CD4-positive, alpha-beta memory T cell (primary cell): ENCODE data around the gene CFAP100. TPM values are rescaled to one million over a fixed set of nuclear protein-coding genes. Genes with fewer than 3 reads are reported as not detected.

Source experiments
- CTCF ChIA-PET: fragments of 350-600 bp; sonication (Branson Sonifier 250); formaldehyde crosslinking; loops from one replicate; lab custom pipeline; 2021; ENCODE audit warnings: inconsistent platforms; ENCODE audit not compliant: partially characterized antibody; lab: Charles Lee
- POLR2A ChIA-PET: fragments of 350-600 bp; sonication (Branson Sonifier 250); formaldehyde crosslinking; loops from one replicate; lab custom pipeline; 2021; ENCODE audit not compliant: partially characterized antibody; lab: Charles Lee
- DNase-seq, 5 donors: peaks; one replicate each; pipeline versions ENCODE4 v3.0.0 to v3.0.0-alpha.2; 2020 to 2022; ENCODE audit warnings: mixed read lengths in 1 of 5
- H3K27ac ChIP-seq: one replicate; pipeline ENCODE4 v1.7.0; 2013; ENCODE audit warnings: low read depth, low read length
- H3K27me3 ChIP-seq: 2 replicates; pipeline ENCODE4 v1.7.0; 2013; ENCODE audit warnings: mild to moderate bottlenecking, low read length, moderate library complexity; ENCODE audit not compliant: insufficient read depth
- H3K36me3 ChIP-seq: 2 replicates; pipeline ENCODE4 v1.7.0; 2013; ENCODE audit warnings: mild to moderate bottlenecking, low read length, moderate library complexity; ENCODE audit not compliant: insufficient read depth
- H3K4me1 ChIP-seq: 2 replicates; pipeline ENCODE4 v1.7.0; 2013; ENCODE audit warnings: mild to moderate bottlenecking, low read length, moderate library complexity; ENCODE audit not compliant: insufficient read depth
- H3K4me3 ChIP-seq, 2 donors: one replicate each; pipeline ENCODE4 v1.7.0; 2013; ENCODE audit warnings: low read length in 2 of 2, mild to moderate bottlenecking in 1 of 2
- H3K9me3 ChIP-seq, 2 donors: one replicate each; pipeline ENCODE4 v1.7.0; 2013; ENCODE audit warnings: low read length in 2 of 2, control low read depth in 1 of 2; ENCODE audit not compliant: control insufficient read depth in 1 of 2
- H3K27ac Mint-ChIP-seq, 7 donors: one replicate each; pipeline ENCODE4 v1.8.0; 2020 to 2021; ENCODE audit warnings: mixed read lengths in 7 of 7, mild to moderate bottlenecking in 6 of 7, inconsistent platforms in 3 of 7, moderate library complexity in 3 of 7
- H3K27me3 Mint-ChIP-seq, 2 donors: one replicate each; pipeline ENCODE4 v1.8.0; 2020 to 2021; ENCODE audit warnings: mixed read lengths in 2 of 2
- H3K36me3 Mint-ChIP-seq, 2 donors: one replicate each; pipeline ENCODE4 v1.8.0; 2020 to 2021; ENCODE audit warnings: mixed read lengths in 2 of 2, inconsistent platforms in 1 of 2, mild to moderate bottlenecking in 1 of 2
- H3K4me1 Mint-ChIP-seq, 4 donors: one replicate each; pipeline ENCODE4 v1.8.0; 2020 to 2021; ENCODE audit warnings: mixed read lengths in 4 of 4, mild to moderate bottlenecking in 1 of 4
- H3K4me3 Mint-ChIP-seq, 8 donors: one replicate each; pipeline ENCODE4 v1.8.0; 2020 to 2021; ENCODE audit warnings: mixed read lengths in 8 of 8, mild to moderate bottlenecking in 7 of 8, moderate library complexity in 6 of 8, inconsistent platforms in 3 of 8
- H3K9me3 Mint-ChIP-seq, 8 donors: one replicate each; pipeline ENCODE4 v1.8.0; 2020 to 2021; ENCODE audit warnings: mixed read lengths in 8 of 8, mild to moderate bottlenecking in 5 of 8, inconsistent platforms in 3 of 8, moderate library complexity in 1 of 8
- intact Hi-C: fragments of 100-400 bp; cut with micrococcal nuclease; formaldehyde crosslinking; loops from one replicate; pipeline ENCODE4 v1.15.1; 2023
- polyA plus RNA-seq, 2 donors: library from polyadenylated mRNA; unstranded; fragments of 300-500 nt; fragmentation: Illumina TruSeq; gene quantifications; one replicate each; pipeline ENCODE4 v1.2.3, GENCODE V29; 2021
- total RNA-seq, 2 experiments: library from RNA; stranded (reverse); gene quantifications; one replicate each; pipeline ENCODE4 v1.2.3, GENCODE V29; 2021

CFAP100 gene
- total and polyA plus RNA-seq, 4 experiments from 2014 or later = not detected

- H3K4me3 Mint-ChIP-seq = no peak overlapping the region
- no peak overlapping the region for H3K4me3 ChIP-seq
- peaks cover 0 to 3% (median 0%) of the 10 kb centered on the region in 4 donors for H3K4me1 Mint-ChIP-seq
- peaks cover 4% of the 10 kb centered on the region for H3K36me3 ChIP-seq
- H3K4me1 ChIP-seq = no peaks in the 10 kb centered on the region
- H3K9me3 Mint-ChIP-seq = no peaks in the 10 kb centered on the region
- H3K27me3 ChIP-seq = no peaks in the 10 kb centered on the region
- DNase-seq = no peak
- CTCF ChIA-PET = no interaction called here
- no peaks in the 10 kb centered on the region for H3K27me3 Mint-ChIP-seq
- peaks cover 11 to 59% of the 10 kb centered on the region in 2 donors for H3K36me3 Mint-ChIP-seq
- H3K9me3 ChIP-seq = no peaks in the 10 kb centered on the region
- no peak overlapping the region for H3K27ac ChIP-seq
- H3K27ac Mint-ChIP-seq = peak overlapping the region in 1 of 7 donors; percentile 31
- POLR2A ChIA-PET = no interaction called here
- intact Hi-C loops = no loop called here
Observed at GRCh38 chr3:126445506-126445905, 50.8 kb downstream of the CFAP100 start.

- H3K36me3 ChIP-seq = peaks cover 6% of the 10 kb centered on the region
- intact Hi-C loops = no loop called here
- POLR2A ChIA-PET = no interaction called here
- H3K27me3 Mint-ChIP-seq = no peaks in the 10 kb centered on the region
- no peak overlapping the region for H3K4me3 Mint-ChIP-seq
- H3K27ac ChIP-seq = no peak overlapping the region
- H3K4me3 ChIP-seq = no peak overlapping the region
- DNase-seq = no peak
- H3K27ac Mint-ChIP-seq = peak overlapping the region in 1 of 7 donors; percentile 3
- peaks cover 0 to 3% (median 0%) of the 10 kb centered on the region in 4 donors for H3K4me1 Mint-ChIP-seq
- no peaks in the 10 kb centered on the region for H3K4me1 ChIP-seq
- H3K9me3 ChIP-seq = no peaks in the 10 kb centered on the region
- peaks cover 12 to 59% of the 10 kb centered on the region in 2 donors for H3K36me3 Mint-ChIP-seq
- H3K9me3 Mint-ChIP-seq = no peaks in the 10 kb centered on the region
- no peaks in the 10 kb centered on the region for H3K27me3 ChIP-seq
- CTCF ChIA-PET = no interaction called here
Observed at GRCh38 chr3:126446301-126446700, 51.6 kb downstream of the CFAP100 start.

GRCh38 chr3:126446791-126447190 lies 52.1 kb downstream of the CFAP100 start:
- Mint-ChIP-seq H3K36me3 (peaks cover 15 to 63% of the 10 kb centered on the region in 2 donors), H3K4me3 (no peak overlapping the region), H3K4me1 (peaks cover 0 to 3% (median 0%) of the 10 kb centered on the region in 4 donors), H3K27me3 (no peaks in the 10 kb centered on the region), H3K9me3 (no peaks in the 10 kb centered on the region), H3K27ac (peak overlapping the region in 2 of 7 donors; percentile 46 to 62)
- no peaks in the 10 kb centered on the region for H3K4me1 ChIP-seq
- no peaks in the 10 kb centered on the region for H3K9me3 ChIP-seq
- DNase-seq = no peak
- H3K27ac ChIP-seq = no peak overlapping the region
- ChIA-PET POLR2A (interaction anchor here (1.0 kb wide), 1 partner anchor 28 kb away, joined by 3 read pairs; no protein-coding TSS in a partner anchor), CTCF (no interaction called here)
- intact Hi-C loops = no loop called here
- no peak overlapping the region for H3K4me3 ChIP-seq
- no peaks in the 10 kb centered on the region for H3K27me3 ChIP-seq
- H3K36me3 ChIP-seq = peaks cover 10% of the 10 kb centered on the region

- Histone ChIP-seq H3K9me3 (no peaks in the 10 kb centered on the region), H3K36me3 (peaks cover 17% of the 10 kb centered on the region), H3K27me3 (no peaks in the 10 kb centered on the region), H3K4me1 (no peaks in the 10 kb centered on the region), H3K4me3 (no peak overlapping the region), H3K27ac (no peak overlapping the region)
- intact Hi-C loops = no loop called here
- DNase-seq = no peak
- Mint-ChIP-seq H3K9me3 (no peaks in the 10 kb centered on the region), H3K4me1 (peaks cover 0 to 3% (median 0%) of the 10 kb centered on the region in 4 donors), H3K27me3 (no peaks in the 10 kb centered on the region), H3K36me3 (peaks cover 19 to 64% of the 10 kb centered on the region in 2 donors), H3K4me3 (no peak overlapping the region), H3K27ac (peak overlapping the region in 2 of 7 donors; percentile 51 to 60)
- POLR2A ChIA-PET = interaction anchor here (1.0 kb wide), 1 partner anchor 27 kb away, joined by 3 read pairs; no protein-coding TSS in a partner anchor
- CTCF ChIA-PET = no interaction called here
Observed at GRCh38 chr3:126447456-126448106, 52.9 kb downstream of the CFAP100 start.

GRCh38 chr3:126448136-126448892 lies 53.6 kb downstream of the CFAP100 start:
- peaks cover 0 to 3% (median 0%) of the 10 kb centered on the region in 4 donors for H3K4me1 Mint-ChIP-seq
- H3K27ac Mint-ChIP-seq = no peak overlapping the region
- Histone ChIP-seq H3K27ac (no peak overlapping the region), H3K4me3 (no peak overlapping the region), H3K27me3 (no peaks in the 10 kb centered on the region), H3K4me1 (no peaks in the 10 kb centered on the region), H3K36me3 (peaks cover 25% of the 10 kb centered on the region), H3K9me3 (no peaks in the 10 kb centered on the region)
- H3K36me3 Mint-ChIP-seq = peaks cover 22 to 66% of the 10 kb centered on the region in 2 donors
- ChIA-PET POLR2A (no interaction called here), CTCF (no interaction called here)
- no peak for DNase-seq
- no peaks in the 10 kb centered on the region for H3K27me3 Mint-ChIP-seq
- H3K9me3 Mint-ChIP-seq = no peaks in the 10 kb centered on the region
- intact Hi-C loops = no loop called here
- no peak overlapping the region for H3K4me3 Mint-ChIP-seq

- no peaks in the 10 kb centered on the region for H3K27me3 ChIP-seq
- intact Hi-C loops = no loop called here
- Mint-ChIP-seq H3K36me3 (peaks cover 22 to 66% of the 10 kb centered on the region in 2 donors), H3K4me1 (peaks cover 0 to 3% (median 0%) of the 10 kb centered on the region in 4 donors), H3K9me3 (no peaks in the 10 kb centered on the region), H3K4me3 (no peak overlapping the region), H3K27me3 (no peaks in the 10 kb centered on the region), H3K27ac (no peak overlapping the region)
- H3K4me1 ChIP-seq = no peaks in the 10 kb centered on the region
- H3K36me3 ChIP-seq = peaks cover 25% of the 10 kb centered on the region
- H3K9me3 ChIP-seq = no peaks in the 10 kb centered on the region
- ChIA-PET CTCF (no interaction called here), POLR2A (no interaction called here)
- H3K27ac ChIP-seq = no peak overlapping the region
- no peak overlapping the region for H3K4me3 ChIP-seq
- DNase-seq = no peak
Observed at GRCh38 chr3:126448893-126449180, 54.1 kb downstream of the CFAP100 start.

GRCh38 chr3:126449621-126450051 lies 54.9 kb downstream of the CFAP100 start:
- Histone ChIP-seq H3K9me3 (no peaks in the 10 kb centered on the region), H3K4me1 (no peaks in the 10 kb centered on the region), H3K27me3 (no peaks in the 10 kb centered on the region), H3K27ac (no peak overlapping the region), H3K4me3 (no peak overlapping the region), H3K36me3 (peaks cover 31% of the 10 kb centered on the region)
- intact Hi-C loops = no loop called here
- no peak overlapping the region for H3K4me3 Mint-ChIP-seq
- ChIA-PET CTCF (no interaction called here), POLR2A (no interaction called here)
- no peaks in the 10 kb centered on the region for H3K27me3 Mint-ChIP-seq
- no peaks in the 10 kb centered on the region for H3K9me3 Mint-ChIP-seq
- no peak overlapping the region for H3K27ac Mint-ChIP-seq
- DNase-seq = no peak
- peaks cover 0 to 3% (median 0%) of the 10 kb centered on the region in 4 donors for H3K4me1 Mint-ChIP-seq
- peaks cover 25 to 70% of the 10 kb centered on the region in 2 donors for H3K36me3 Mint-ChIP-seq
